Spleen (tissue), 7 donors: ENCODE measurements around the gene DUSP16.

ENCODE experiments used
- POLR2AphosphoS5 ChIP-seq, 3 donors: sonication (generic); formaldehyde crosslinking; IDR thresholded peaks; one replicate each; pipeline ENCODE4 v1.5.1; 2017; ENCODE audit warnings: antibody characterized with exemption in 3 of 3
- TF ChIP-seq, protein P1 (sequence below), 11 experiments: fragments of 200-600 bp in 7 of 11; fragments of 450-650 bp in 4 of 11; sonication (generic) in 4 of 11; IDR thresholded peaks in 8 of 11; conservative IDR thresholded peaks in 3 of 11; 1 replicate in 7 of 11; 2 replicates in 4 of 11; pipeline versions ENCODE4 v1.4.0 to v1.8.0; 2016 to 2021; ENCODE audit warnings: antibody characterized with exemption in 11 of 11, inconsistent platforms in 4 of 11, mild to moderate bottlenecking in 1 of 11
- donor health status: DM: no; HTN: no; CAD: no; lungs with moderate emphysema.
- donor health status: DM: no; HTN: no; CAD: no.
- donor health status: DM: no; HTN: no; CAD: no.

- TF ChIP-seq, protein P1, sequence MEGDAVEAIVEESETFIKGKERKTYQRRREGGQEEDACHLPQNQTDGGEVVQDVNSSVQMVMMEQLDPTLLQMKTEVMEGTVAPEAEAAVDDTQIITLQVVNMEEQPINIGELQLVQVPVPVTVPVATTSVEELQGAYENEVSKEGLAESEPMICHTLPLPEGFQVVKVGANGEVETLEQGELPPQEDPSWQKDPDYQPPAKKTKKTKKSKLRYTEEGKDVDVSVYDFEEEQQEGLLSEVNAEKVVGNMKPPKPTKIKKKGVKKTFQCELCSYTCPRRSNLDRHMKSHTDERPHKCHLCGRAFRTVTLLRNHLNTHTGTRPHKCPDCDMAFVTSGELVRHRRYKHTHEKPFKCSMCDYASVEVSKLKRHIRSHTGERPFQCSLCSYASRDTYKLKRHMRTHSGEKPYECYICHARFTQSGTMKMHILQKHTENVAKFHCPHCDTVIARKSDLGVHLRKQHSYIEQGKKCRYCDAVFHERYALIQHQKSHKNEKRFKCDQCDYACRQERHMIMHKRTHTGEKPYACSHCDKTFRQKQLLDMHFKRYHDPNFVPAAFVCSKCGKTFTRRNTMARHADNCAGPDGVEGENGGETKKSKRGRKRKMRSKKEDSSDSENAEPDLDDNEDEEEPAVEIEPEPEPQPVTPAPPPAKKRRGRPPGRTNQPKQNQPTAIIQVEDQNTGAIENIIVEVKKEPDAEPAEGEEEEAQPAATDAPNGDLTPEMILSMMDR (IDR thresholded peaks at IDR 0.05 in 8 of 11, conservative IDR thresholded peaks at IDR 0.05 in 3 of 11), result no peak
- TF ChIP-seq POLR2AphosphoS5 (IDR thresholded peaks at IDR 0.05), result no peak
These were observed 54.1 kb downstream of the DUSP16 start for GRCh38 chr12:12508612-12509011.
